ENCODE measurements around the gene PLA2G15. TPM values are rescaled to one million over a fixed set of nuclear protein-coding genes. Genes with fewer than 3 reads are reported as not detected.

PLA2G15 gene
- total and polyA plus RNA-seq, 2 of the 13 experiments (the other 11 are each of a cell fraction or from before 2014, with no cell fraction given): 14.4 to 23.7 TPM

DNA sequence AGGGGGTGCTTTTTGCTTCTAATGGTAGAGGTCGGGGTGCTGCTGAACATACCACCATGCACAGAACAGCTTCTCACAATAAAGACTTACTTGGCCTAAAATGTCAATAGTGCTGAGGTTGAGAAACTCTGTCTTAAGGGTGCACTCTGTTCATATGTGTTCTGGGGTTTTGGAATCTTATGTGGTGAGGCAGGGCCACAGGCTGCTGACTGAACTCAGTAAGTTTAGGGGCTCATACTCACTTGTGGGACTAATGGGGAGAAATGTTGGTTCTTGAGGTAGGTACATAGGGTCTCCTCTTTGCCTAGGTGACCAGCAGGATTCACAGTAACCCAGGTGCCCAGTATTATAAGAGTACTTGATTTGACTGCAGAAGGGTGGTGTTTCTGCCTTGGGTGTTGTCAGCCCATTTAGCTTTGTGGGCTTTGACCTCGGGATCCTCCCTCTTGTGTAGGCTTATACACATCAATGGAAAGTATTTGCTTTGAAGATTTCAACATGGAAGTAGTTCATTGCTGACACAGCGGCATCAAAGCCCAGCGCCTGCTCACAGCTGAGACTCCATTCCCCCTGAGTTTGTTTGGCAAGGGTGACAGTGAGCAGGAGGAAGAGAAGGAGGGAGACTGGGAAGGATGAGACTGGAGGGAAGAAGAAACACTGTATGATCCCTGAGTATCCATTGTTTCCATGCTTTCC lies 36.3 kb downstream of the PLA2G15 start (continued):
- TF ChIP-seq FOXP1 (IDR thresholded peaks at IDR 0.05) (no peak), FOXP1 (CRISPR knock-in tag; IDR thresholded peaks at IDR 0.05) (peak; percentile 94), ZNF33A (CRISPR knock-in tag; IDR thresholded peaks at IDR 0.05; ENCODE audit: borderline replicate concordance) (no peak), SCMH1 (CRISPR knock-in tag; IDR thresholded peaks at IDR 0.05; ENCODE audit: borderline replicate concordance) (no peak), ZNF552 (CRISPR knock-in tag; IDR thresholded peaks at IDR 0.05; ENCODE audit: borderline replicate concordance) (no peak), SP140L (CRISPR knock-in tag; IDR thresholded peaks at IDR 0.05; ENCODE audit: borderline replicate concordance) (no peak), BORCS8-MEF2B (CRISPR knock-in tag; IDR thresholded peaks at IDR 0.05) (peak; percentile 88), RELA (CRISPR knock-in tag; IDR thresholded peaks at IDR 0.05) (no peak), SETDB1 (CRISPR knock-in tag; IDR thresholded peaks at IDR 0.05; ENCODE audit: borderline replicate concordance) (no peak), PLRG1 (conservative IDR thresholded peaks at IDR 0.05) (no peak), SKI (IDR thresholded peaks at IDR 0.05; ENCODE audit: partially characterized antibody) (peak; percentile 66), SRSF1 (optimal IDR thresholded peaks at IDR 0.05; ENCODE audit: low read depth, low read length) (no peak), EP300 (IDR thresholded peaks at IDR 0.05; ENCODE audit: low read depth in 2 of 2, low read length in 2 of 2) (peak; percentile 81 to 97; a peak in 3 of 4 replicates), EP300 (CRISPR knock-in tag; IDR thresholded peaks at IDR 0.05; ENCODE audit: borderline replicate concordance) (peak; percentile 97), ZNF17 (CRISPR knock-in tag; IDR thresholded peaks at IDR 0.05) (no peak), MTF1 (CRISPR knock-in tag; IDR thresholded peaks at IDR 0.05) (no peak), ELF3 (CRISPR knock-in tag; IDR thresholded peaks at IDR 0.05) (peak; percentile 93), AHR (CRISPR knock-in tag; IDR thresholded peaks at IDR 0.05) (peak; percentile 72; the same call in 1 of the 2 replicates), ARID2 (CRISPR knock-in tag; IDR thresholded peaks at IDR 0.05; ENCODE audit: borderline replicate concordance) (peak; percentile 81; the same call in 1 of the 2 replicates), NFYB (CRISPR knock-in tag; IDR thresholded peaks at IDR 0.05) (no peak)
- TF ChIP-seq, protein P1, sequence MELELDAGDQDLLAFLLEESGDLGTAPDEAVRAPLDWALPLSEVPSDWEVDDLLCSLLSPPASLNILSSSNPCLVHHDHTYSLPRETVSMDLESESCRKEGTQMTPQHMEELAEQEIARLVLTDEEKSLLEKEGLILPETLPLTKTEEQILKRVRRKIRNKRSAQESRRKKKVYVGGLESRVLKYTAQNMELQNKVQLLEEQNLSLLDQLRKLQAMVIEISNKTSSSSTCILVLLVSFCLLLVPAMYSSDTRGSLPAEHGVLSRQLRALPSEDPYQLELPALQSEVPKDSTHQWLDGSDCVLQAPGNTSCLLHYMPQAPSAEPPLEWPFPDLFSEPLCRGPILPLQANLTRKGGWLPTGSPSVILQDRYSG (CRISPR knock-in tag; IDR thresholded peaks at IDR 0.05): no peak
- TF ChIP-seq, protein P2, sequence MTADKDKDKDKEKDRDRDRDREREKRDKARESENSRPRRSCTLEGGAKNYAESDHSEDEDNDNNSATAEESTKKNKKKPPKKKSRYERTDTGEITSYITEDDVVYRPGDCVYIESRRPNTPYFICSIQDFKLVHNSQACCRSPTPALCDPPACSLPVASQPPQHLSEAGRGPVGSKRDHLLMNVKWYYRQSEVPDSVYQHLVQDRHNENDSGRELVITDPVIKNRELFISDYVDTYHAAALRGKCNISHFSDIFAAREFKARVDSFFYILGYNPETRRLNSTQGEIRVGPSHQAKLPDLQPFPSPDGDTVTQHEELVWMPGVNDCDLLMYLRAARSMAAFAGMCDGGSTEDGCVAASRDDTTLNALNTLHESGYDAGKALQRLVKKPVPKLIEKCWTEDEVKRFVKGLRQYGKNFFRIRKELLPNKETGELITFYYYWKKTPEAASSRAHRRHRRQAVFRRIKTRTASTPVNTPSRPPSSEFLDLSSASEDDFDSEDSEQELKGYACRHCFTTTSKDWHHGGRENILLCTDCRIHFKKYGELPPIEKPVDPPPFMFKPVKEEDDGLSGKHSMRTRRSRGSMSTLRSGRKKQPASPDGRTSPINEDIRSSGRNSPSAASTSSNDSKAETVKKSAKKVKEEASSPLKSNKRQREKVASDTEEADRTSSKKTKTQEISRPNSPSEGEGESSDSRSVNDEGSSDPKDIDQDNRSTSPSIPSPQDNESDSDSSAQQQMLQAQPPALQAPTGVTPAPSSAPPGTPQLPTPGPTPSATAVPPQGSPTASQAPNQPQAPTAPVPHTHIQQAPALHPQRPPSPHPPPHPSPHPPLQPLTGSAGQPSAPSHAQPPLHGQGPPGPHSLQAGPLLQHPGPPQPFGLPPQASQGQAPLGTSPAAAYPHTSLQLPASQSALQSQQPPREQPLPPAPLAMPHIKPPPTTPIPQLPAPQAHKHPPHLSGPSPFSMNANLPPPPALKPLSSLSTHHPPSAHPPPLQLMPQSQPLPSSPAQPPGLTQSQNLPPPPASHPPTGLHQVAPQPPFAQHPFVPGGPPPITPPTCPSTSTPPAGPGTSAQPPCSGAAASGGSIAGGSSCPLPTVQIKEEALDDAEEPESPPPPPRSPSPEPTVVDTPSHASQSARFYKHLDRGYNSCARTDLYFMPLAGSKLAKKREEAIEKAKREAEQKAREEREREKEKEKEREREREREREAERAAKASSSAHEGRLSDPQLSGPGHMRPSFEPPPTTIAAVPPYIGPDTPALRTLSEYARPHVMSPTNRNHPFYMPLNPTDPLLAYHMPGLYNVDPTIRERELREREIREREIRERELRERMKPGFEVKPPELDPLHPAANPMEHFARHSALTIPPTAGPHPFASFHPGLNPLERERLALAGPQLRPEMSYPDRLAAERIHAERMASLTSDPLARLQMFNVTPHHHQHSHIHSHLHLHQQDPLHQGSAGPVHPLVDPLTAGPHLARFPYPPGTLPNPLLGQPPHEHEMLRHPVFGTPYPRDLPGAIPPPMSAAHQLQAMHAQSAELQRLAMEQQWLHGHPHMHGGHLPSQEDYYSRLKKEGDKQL (CRISPR knock-in tag; IDR thresholded peaks at IDR 0.05; ENCODE audit: low read depth): peak; percentile 90
- TF ChIP-seq, protein P3, sequence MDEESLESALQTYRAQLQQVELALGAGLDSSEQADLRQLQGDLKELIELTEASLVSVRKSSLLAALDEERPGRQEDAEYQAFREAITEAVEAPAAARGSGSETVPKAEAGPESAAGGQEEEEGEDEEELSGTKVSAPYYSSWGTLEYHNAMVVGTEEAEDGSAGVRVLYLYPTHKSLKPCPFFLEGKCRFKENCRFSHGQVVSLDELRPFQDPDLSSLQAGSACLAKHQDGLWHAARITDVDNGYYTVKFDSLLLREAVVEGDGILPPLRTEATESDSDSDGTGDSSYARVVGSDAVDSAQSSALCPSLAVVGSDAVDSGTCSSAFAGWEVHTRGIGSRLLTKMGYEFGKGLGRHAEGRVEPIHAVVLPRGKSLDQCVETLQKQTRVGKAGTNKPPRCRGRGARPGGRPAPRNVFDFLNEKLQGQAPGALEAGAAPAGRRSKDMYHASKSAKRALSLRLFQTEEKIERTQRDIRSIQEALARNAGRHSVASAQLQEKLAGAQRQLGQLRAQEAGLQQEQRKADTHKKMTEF (CRISPR knock-in tag; IDR thresholded peaks at IDR 0.05): peak; percentile 95

Data from HepG2 (cell line).